Loucy (cell line): ENCODE results near the gene FAF2.

Experiments used
- H2AFZ ChIP-seq: fragments of 200-600 bp; sonication (generic); 2 replicates; pipeline ENCODE4 v1.6.0; 2016; ENCODE audit warnings: antibody characterized with exemption, mild to moderate bottlenecking, low read length, moderate library complexity
- H3F3A ChIP-seq: fragments of 200-600 bp; 2 replicates; pipeline ENCODE4 v1.6.0; 2016; ENCODE audit warnings: antibody characterized with exemption, low read depth, mild to moderate bottlenecking
- H3K27me3 ChIP-seq: fragments of 200-600 bp; sonication (generic); 2 replicates; pipeline ENCODE4 v1.6.1; 2014; ENCODE audit warnings: low read length, mild to moderate bottlenecking; ENCODE audit not compliant: insufficient read depth, poor library complexity, severe bottlenecking
- H3K36me3 ChIP-seq: fragments of 200-600 bp; sonication (generic); 2 replicates; pipeline ENCODE4 v1.6.1; 2016; ENCODE audit warnings: low read length; ENCODE audit not compliant: insufficient read depth
- H3K4me1 ChIP-seq: fragments of 200-600 bp; sonication (generic); 2 replicates; pipeline ENCODE4 v1.5.1; 2014; ENCODE audit warnings: low read length, mild to moderate bottlenecking; ENCODE audit not compliant: insufficient read depth, poor library complexity, severe bottlenecking
- H3K4me2 ChIP-seq: fragments of 200-600 bp; sonication (generic); 2 replicates; pipeline ENCODE4 v1.6.0; 2014; ENCODE audit warnings: antibody characterized with exemption, low read length, low read depth, mild to moderate bottlenecking; ENCODE audit not compliant: poor library complexity, severe bottlenecking
- H3K4me3 ChIP-seq: fragments of 200-600 bp; sonication (generic); 2 replicates; pipeline ENCODE4 v1.5.1; 2014; ENCODE audit warnings: low read length, mild to moderate bottlenecking, mixed read lengths; ENCODE audit not compliant: poor library complexity, severe bottlenecking
- H3K79me2 ChIP-seq: fragments of 200-600 bp; sonication (generic); 2 replicates; pipeline ENCODE4 v1.6.1; 2014; ENCODE audit warnings: low read length; ENCODE audit not compliant: insufficient read depth
- H3K9ac ChIP-seq: fragments of 200-600 bp; sonication (generic); 2 replicates; pipeline ENCODE4 v1.6.0; 2014; ENCODE audit warnings: mild to moderate bottlenecking, low read depth, low read length, moderate library complexity; ENCODE audit not compliant: poor library complexity, severe bottlenecking
- H3K9me2 ChIP-seq: fragments of 200-600 bp; sonication (generic); replicated peaks from 2 replicates; pipeline ENCODE4 v1.6.1; 2016; ENCODE audit warnings: low read depth, low read length, mixed read lengths
- H3K9me3 ChIP-seq: fragments of 200-600 bp; sonication (generic); 2 replicates; pipeline ENCODE4 v1.6.1; 2014; ENCODE audit warnings: mild to moderate bottlenecking, antibody characterized with exemption, low read length, low read depth; ENCODE audit not compliant: insufficient read depth
- H4K20me1 ChIP-seq: fragments of 200-600 bp; sonication (generic); 2 replicates; pipeline ENCODE4 v1.6.0; 2014; ENCODE audit warnings: antibody characterized with exemption, low read length, mild to moderate bottlenecking; ENCODE audit not compliant: insufficient read depth, poor library complexity, severe bottlenecking
- CTCF ChIP-seq: fragments of 200-600 bp; sonication (generic); conservative IDR thresholded peaks from 2 replicates; pipeline ENCODE4 v1.5.1; 2014; ENCODE audit warnings: mild to moderate bottlenecking, antibody characterized with exemption, low read length
- EZH2phosphoT487 ChIP-seq: fragments of 200-600 bp; IDR thresholded peaks from 2 replicates; pipeline ENCODE4 v1.6.1; 2018; ENCODE audit warnings: antibody characterized with exemption, mild to moderate bottlenecking, moderate library complexity, borderline replicate concordance

Gene FAF2

GRCh38 chr5:176447591-176447977, 601 bp upstream of the FAF2 start:
- no peaks in the 10 kb centered on the region for H3K36me3 ChIP-seq
- H2AFZ ChIP-seq: peak overlapping the region; percentile 87
- TF ChIP-seq EZH2phosphoT487 (no peak), CTCF (no peak)
- no peaks in the 10 kb centered on the region for H4K20me1 ChIP-seq
- H3K9me2 ChIP-seq: no peaks in the 10 kb centered on the region
- H3K79me2 ChIP-seq: peaks cover 42% of the 10 kb centered on the region
- no peaks in the 10 kb centered on the region for H3K9me3 ChIP-seq
- H3K9ac ChIP-seq: peak overlapping the region; percentile 95
- H3K27me3 ChIP-seq: no peaks in the 10 kb centered on the region
- peak overlapping the region; percentile 76 for H3K4me2 ChIP-seq
- peak overlapping the region; percentile 86 for H3K4me3 ChIP-seq
- peaks cover 14% of the 10 kb centered on the region for H3K4me1 ChIP-seq
- H3F3A ChIP-seq: no peaks in the 10 kb centered on the region

GRCh38 chr5:176450077-176450476, 1.9 kb downstream of the FAF2 start:
- Histone ChIP-seq H3K27me3 (no peaks in the 10 kb centered on the region), H3K79me2 (peaks cover 51% of the 10 kb centered on the region), H3K9ac (peak overlapping the region; percentile 95), H3F3A (no peaks in the 10 kb centered on the region), H3K9me2 (no peaks in the 10 kb centered on the region), H3K9me3 (no peaks in the 10 kb centered on the region), H3K4me2 (peak overlapping the region; percentile 59), H2AFZ (no peak overlapping the region), H3K36me3 (no peaks in the 10 kb centered on the region), H4K20me1 (no peaks in the 10 kb centered on the region), H3K4me3 (peak overlapping the region; percentile 95), H3K4me1 (peaks cover 16% of the 10 kb centered on the region)
- TF ChIP-seq CTCF: no peak
- no peak for TF ChIP-seq EZH2phosphoT487

GRCh38 chr5:176454724-176455394, 6.7 kb downstream of the FAF2 start:
- TF ChIP-seq EZH2phosphoT487 (no peak), CTCF (no peak)
- H3K4me2 ChIP-seq: no peak overlapping the region
- H3K4me3 ChIP-seq: no peak overlapping the region
- no peak overlapping the region for H3K9ac ChIP-seq
- H3K79me2 ChIP-seq: peaks cover 42% of the 10 kb centered on the region
- H3K27me3 ChIP-seq: no peaks in the 10 kb centered on the region
- peaks cover under 1% of the 10 kb centered on the region for H4K20me1 ChIP-seq
- H2AFZ ChIP-seq: no peak overlapping the region
- no peaks in the 10 kb centered on the region for H3K9me3 ChIP-seq
- H3F3A ChIP-seq: no peaks in the 10 kb centered on the region
- H3K9me2 ChIP-seq: no peaks in the 10 kb centered on the region
- peaks cover 8% of the 10 kb centered on the region for H3K4me1 ChIP-seq
- H3K36me3 ChIP-seq: no peaks in the 10 kb centered on the region
